Peyer's patch (tissue), 4 donors: ENCODE results near the gene ATOH8.

ENCODE experiments used
- CTCF ChIP-seq, 6 experiments: fragments of 450-650 bp in 4 of 6; fragments of 200-600 bp in 2 of 6; sonication (generic) in 1 of 6; IDR thresholded peaks; one replicate each; pipeline ENCODE4 v1.5.1; 2017 to 2019; ENCODE audit warnings: antibody characterized with exemption in 6 of 6, mild to moderate bottlenecking in 3 of 6, moderate library complexity in 1 of 6
- POLR2A ChIP-seq, 2 donors: fragments of 450-650 bp; IDR thresholded peaks; one replicate each; pipeline ENCODE4 v1.5.1; 2017; ENCODE audit warnings: antibody characterized with exemption in 2 of 2, mild to moderate bottlenecking in 2 of 2, moderate library complexity in 2 of 2

GRCh38 chr2:85769983-85770362, 16.2 kb downstream of the ATOH8 start:
- TF ChIP-seq POLR2A (IDR thresholded peaks at IDR 0.05) (no peak), CTCF (IDR thresholded peaks at IDR 0.05) (no peak)
